Inferior parietal cortex (tissue), 1 donor: ENCODE data around the gene CGREF1.

Experiments used
- DNase-seq: peaks from one replicate; pipeline ENCODE4 v3.0.0-alpha.2; 2016; ENCODE audit errors: extremely low spot score

Gene CGREF1

GRCh38 chr2:27118525-27119329, at the start of gene CGREF1:
Gene CGREF1, minus strand, starts transcription at chr2:27119128. Its CDS starts 14,762 bp downstream, at chr2:27104366.
- DNase-seq = no peak

- DNase-seq = no peak
Observed at GRCh38 chr2:27164960-27165763, 46.2 kb upstream of the CGREF1 start.

- DNase-seq = no peak
Observed at GRCh38 chr2:27162151-27163121, 43.5 kb upstream of the CGREF1 start.

GRCh38 chr2:27160191-27160590, 41.3 kb upstream of the CGREF1 start:
- DNase-seq = no peak

GRCh38 chr2:27159271-27159670, 40.3 kb upstream of the CGREF1 start:
- no peak for DNase-seq

- DNase-seq = no peak
Observed at GRCh38 chr2:27158468-27158867, 39.5 kb upstream of the CGREF1 start.

- no peak for DNase-seq
Observed at GRCh38 chr2:27155069-27155520, 36.2 kb upstream of the CGREF1 start.

GRCh38 chr2:27154488-27154887, 35.6 kb upstream of the CGREF1 start:
- no peak for DNase-seq

- no peak for DNase-seq
Observed at GRCh38 chr2:27152796-27153464, 34.0 kb upstream of the CGREF1 start.

- DNase-seq = no peak
Observed at GRCh38 chr2:27152102-27152795, 33.3 kb upstream of the CGREF1 start.

GRCh38 chr2:27150639-27151230, 31.8 kb upstream of the CGREF1 start:
- DNase-seq = no peak

- no peak for DNase-seq
Observed at GRCh38 chr2:27149570-27150405, 30.9 kb upstream of the CGREF1 start.

- DNase-seq = no peak
Observed at GRCh38 chr2:27148801-27149439, 30.0 kb upstream of the CGREF1 start, which contains the start of gene TCF23. Gene TCF23, plus strand, starts transcription at chr2:27149004. Its CDS starts 130 bp downstream, at chr2:27149134.

GRCh38 chr2:27147935-27148334, 29.0 kb upstream of the CGREF1 start:
- no peak for DNase-seq

GRCh38 chr2:27145682-27146081, 26.8 kb upstream of the CGREF1 start:
- DNase-seq = no peak

- no peak for DNase-seq
Observed at GRCh38 chr2:27143285-27143684, 24.4 kb upstream of the CGREF1 start.

GRCh38 chr2:27139310-27139709, 20.4 kb upstream of the CGREF1 start, which contains the start of gene PRR30:
Gene PRR30, minus strand, starts transcription at chr2:27139410. Its CDS starts 1,081 bp downstream, at chr2:27138329.
- no peak for DNase-seq

- no peak for DNase-seq
Observed at GRCh38 chr2:27138111-27138510, 19.2 kb upstream of the CGREF1 start.
